ENCODE data around the gene PSMB9. TPM values are rescaled to one million over a fixed set of nuclear protein-coding genes. Genes with fewer than 3 reads are reported as not detected.

The PSMB9 gene
- total RNA-seq, 2 experiments from 2014 or later: 219 to 229 TPM

GRCh38 chr6:32815115-32815514, 38.9 kb upstream of the PSMB9 start:
- H3K4me1 Mint-ChIP-seq (ENCODE audit: low read depth): peaks cover 11% of the 10 kb centered on the region
- intact Hi-C loops (cut with micrococcal nuclease): no loop called here
- no peak overlapping the region for H3K27ac Mint-ChIP-seq
- peaks cover 38% of the 10 kb centered on the region for H3K36me3 Mint-ChIP-seq (ENCODE audit: low read depth)
- POLR2A ChIA-PET: no interaction called here
- H3K4me3 Mint-ChIP-seq: no peak overlapping the region
- no peaks in the 10 kb centered on the region for H3K27me3 Mint-ChIP-seq
- CTCF ChIA-PET: no interaction called here
- no peak for DNase-seq
- no peak for ATAC-seq
- H3K9me3 Mint-ChIP-seq: no peaks in the 10 kb centered on the region
- TF ChIP-seq CTCF (IDR thresholded peaks at IDR 0.05): no peak

- no peak for TF ChIP-seq CTCF (IDR thresholded peaks at IDR 0.05)
- CTCF ChIA-PET: no interaction called here
- Mint-ChIP-seq H3K4me3 (no peak overlapping the region), H3K9me3 (no peaks in the 10 kb centered on the region), H3K36me3 (ENCODE audit: low read depth) (peaks cover 37% of the 10 kb centered on the region), H3K27me3 (no peaks in the 10 kb centered on the region), H3K27ac (no peak overlapping the region), H3K4me1 (ENCODE audit: low read depth) (peaks cover 14% of the 10 kb centered on the region)
- no peak for ATAC-seq
- POLR2A ChIA-PET: no interaction called here
- DNase-seq: no peak
- intact Hi-C loops (cut with micrococcal nuclease): no loop called here
Observed at GRCh38 chr6:32815996-32816395, 38.0 kb upstream of the PSMB9 start.

GRCh38 chr6:32816746-32817204, 37.2 kb upstream of the PSMB9 start, which contains the start of gene HLA-DOB:
TSS of gene HLA-DOB (minus strand) at chr6:32817002. CDS start at chr6:32816951, 51 bp downstream.
- ATAC-seq (peak; percentile 74), DNase-seq (no peak)
- intact Hi-C loops (cut with micrococcal nuclease): no loop called here
- Mint-ChIP-seq H3K9me3 (no peaks in the 10 kb centered on the region), H3K36me3 (ENCODE audit: low read depth) (peaks cover 33% of the 10 kb centered on the region), H3K27me3 (no peaks in the 10 kb centered on the region), H3K27ac (no peak within 1 kb of the TSS), H3K4me1 (ENCODE audit: low read depth) (peaks cover 14% of the 10 kb centered on the region), H3K4me3 (no peak within 1 kb of the TSS)
- ChIA-PET POLR2A (no interaction called here), CTCF (no interaction called here)
- TF ChIP-seq CTCF (IDR thresholded peaks at IDR 0.05): no peak

- CTCF ChIA-PET: interaction anchor here (1.0 to 1.8 kb wide), 3 partner anchors 9 to 49 kb away, joined by 3 to 9 read pairs (median 5); partner anchors contain the start of gene TAP2
- H3K4me3 Mint-ChIP-seq: no peak overlapping the region
- peaks cover 14% of the 10 kb centered on the region for H3K4me1 Mint-ChIP-seq (ENCODE audit: low read depth)
- intact Hi-C loops (cut with micrococcal nuclease): no loop called here
- H3K27ac Mint-ChIP-seq: no peak overlapping the region
- no peak for ATAC-seq
- TF ChIP-seq CTCF (IDR thresholded peaks at IDR 0.05): no peak
- peaks cover 20% of the 10 kb centered on the region for H3K36me3 Mint-ChIP-seq (ENCODE audit: low read depth)
- no peaks in the 10 kb centered on the region for H3K27me3 Mint-ChIP-seq
- no peak for DNase-seq
- POLR2A ChIA-PET: interaction anchor here (1.0 to 4.3 kb wide), 3 partner anchors 11 to 20 kb away, joined by 3 to 25 read pairs (median 6); partner anchors contain the start of gene TAP2
- H3K9me3 Mint-ChIP-seq: no peaks in the 10 kb centered on the region
Observed at GRCh38 chr6:32818867-32819266, 35.1 kb upstream of the PSMB9 start.

- H3K36me3 Mint-ChIP-seq (ENCODE audit: low read depth): peaks cover 11% of the 10 kb centered on the region
- POLR2A ChIA-PET: interaction anchor here (0.9 to 4.3 kb wide), 5 partner anchors 8 to 25 kb away, joined by 3 to 25 read pairs (median 4); partner anchors contain the start of gene TAP2
- H3K4me1 Mint-ChIP-seq (ENCODE audit: low read depth): peaks cover 14% of the 10 kb centered on the region
- no peak overlapping the region for H3K27ac Mint-ChIP-seq
- no peaks in the 10 kb centered on the region for H3K9me3 Mint-ChIP-seq
- no peak overlapping the region for H3K4me3 Mint-ChIP-seq
- ATAC-seq (peak; percentile 17), DNase-seq (no peak)
- H3K27me3 Mint-ChIP-seq: no peaks in the 10 kb centered on the region
- CTCF ChIA-PET: interaction anchor here (0.7 to 2.0 kb wide), 6 partner anchors 8 to 52 kb away, joined by 3 to 9 read pairs (median 4); partner anchors contain the start of gene TAP2
- no peak for TF ChIP-seq CTCF (IDR thresholded peaks at IDR 0.05)
- intact Hi-C loops (cut with micrococcal nuclease): no loop called here
Observed at GRCh38 chr6:32819729-32820128, 34.3 kb upstream of the PSMB9 start.
